GM12873 (cell line): ENCODE results near the gene MCTP1.

Experiments used
- TF ChIP-seq, protein P1 (sequence below): IDR thresholded peaks from 2 replicates; pipeline ENCODE4 v1.5.1; 2012; ENCODE audit warnings: low read depth, mild to moderate bottlenecking, moderate library complexity, low read length, control low read depth; ENCODE audit not compliant: insufficient read depth; ENCODE audit errors: missing control alignments

The MCTP1 gene

DNA sequence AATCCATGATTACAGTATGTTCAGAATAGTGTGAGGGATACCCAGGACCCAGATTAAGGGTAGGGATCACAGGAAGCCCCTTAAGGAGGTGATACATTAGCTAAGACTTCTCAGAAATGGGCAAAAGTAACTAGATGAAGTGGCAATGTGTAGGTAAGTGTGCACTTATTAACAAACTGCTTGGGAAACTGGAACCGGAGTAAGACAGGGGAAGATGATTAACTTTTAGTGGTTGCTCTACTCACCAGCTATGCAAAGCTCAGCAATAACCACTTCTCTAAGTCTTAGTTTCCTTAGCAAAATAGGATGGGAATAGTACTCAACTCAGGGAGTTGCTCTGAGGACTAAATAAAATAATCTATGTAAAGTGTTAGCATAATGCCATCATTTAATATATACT is 182.2 kb downstream of the MCTP1 start:
- TF ChIP-seq, protein P1, sequence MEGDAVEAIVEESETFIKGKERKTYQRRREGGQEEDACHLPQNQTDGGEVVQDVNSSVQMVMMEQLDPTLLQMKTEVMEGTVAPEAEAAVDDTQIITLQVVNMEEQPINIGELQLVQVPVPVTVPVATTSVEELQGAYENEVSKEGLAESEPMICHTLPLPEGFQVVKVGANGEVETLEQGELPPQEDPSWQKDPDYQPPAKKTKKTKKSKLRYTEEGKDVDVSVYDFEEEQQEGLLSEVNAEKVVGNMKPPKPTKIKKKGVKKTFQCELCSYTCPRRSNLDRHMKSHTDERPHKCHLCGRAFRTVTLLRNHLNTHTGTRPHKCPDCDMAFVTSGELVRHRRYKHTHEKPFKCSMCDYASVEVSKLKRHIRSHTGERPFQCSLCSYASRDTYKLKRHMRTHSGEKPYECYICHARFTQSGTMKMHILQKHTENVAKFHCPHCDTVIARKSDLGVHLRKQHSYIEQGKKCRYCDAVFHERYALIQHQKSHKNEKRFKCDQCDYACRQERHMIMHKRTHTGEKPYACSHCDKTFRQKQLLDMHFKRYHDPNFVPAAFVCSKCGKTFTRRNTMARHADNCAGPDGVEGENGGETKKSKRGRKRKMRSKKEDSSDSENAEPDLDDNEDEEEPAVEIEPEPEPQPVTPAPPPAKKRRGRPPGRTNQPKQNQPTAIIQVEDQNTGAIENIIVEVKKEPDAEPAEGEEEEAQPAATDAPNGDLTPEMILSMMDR = no peak

DNA sequence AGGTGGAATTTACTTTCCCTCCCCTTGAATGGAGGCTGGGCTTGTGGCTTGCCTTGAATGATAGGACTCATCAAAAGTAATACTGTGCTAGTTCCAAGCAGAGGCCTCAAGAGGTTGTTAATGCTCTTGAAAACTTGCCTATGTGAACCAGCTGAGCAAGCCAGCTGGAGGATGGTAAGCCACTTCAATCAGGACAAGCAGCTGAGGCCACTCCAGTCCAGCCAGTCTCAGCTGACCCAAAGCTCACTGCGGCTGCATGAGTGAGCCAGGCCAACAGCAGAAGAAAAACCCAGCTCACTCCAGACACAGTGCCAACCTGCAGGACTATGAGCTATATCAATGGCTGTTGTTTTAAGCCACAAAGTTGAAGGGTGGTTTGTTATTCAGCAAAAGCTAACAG is 182.8 kb downstream of the MCTP1 start:
- TF ChIP-seq, protein P1 = no peak

DNA sequence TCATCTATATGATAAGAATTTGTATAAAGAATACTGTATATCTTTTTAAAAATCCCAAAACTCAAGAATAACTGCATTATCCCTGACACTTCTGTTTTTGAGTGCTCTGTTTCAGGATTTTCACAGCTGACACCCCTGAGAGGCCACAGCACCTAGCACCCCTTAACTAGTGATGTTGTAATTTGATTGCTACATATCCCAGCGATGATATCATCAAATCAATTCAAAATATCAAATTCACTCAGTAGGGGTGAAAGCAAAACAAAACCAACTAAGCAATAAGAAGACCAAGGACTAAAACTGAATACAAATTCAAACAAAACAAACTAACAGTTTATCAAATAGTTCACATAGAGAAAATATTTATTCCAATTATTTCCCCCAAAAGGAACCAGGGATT is 184.3 kb downstream of the MCTP1 start:
- TF ChIP-seq, protein P1 = no peak

DNA sequence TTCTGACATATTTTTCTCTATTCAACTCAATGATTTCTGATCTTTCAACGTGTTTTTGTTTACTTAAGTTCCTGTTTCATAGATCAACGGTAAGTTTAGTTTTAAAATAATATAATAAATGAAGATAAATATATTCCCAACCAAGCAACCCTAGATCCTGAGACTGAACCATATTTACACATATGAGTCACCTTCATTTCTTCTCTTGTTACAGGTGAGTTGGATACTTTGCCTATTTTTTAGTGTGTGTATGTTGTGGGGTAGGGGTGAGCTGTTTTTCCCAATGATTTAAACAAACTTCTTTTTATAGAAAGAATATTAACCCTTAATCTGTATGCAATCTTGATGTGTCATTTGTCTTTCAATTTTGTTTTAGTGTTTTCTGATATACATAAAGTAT is 186.9 kb downstream of the MCTP1 start:
- TF ChIP-seq, protein P1 = no peak

DNA sequence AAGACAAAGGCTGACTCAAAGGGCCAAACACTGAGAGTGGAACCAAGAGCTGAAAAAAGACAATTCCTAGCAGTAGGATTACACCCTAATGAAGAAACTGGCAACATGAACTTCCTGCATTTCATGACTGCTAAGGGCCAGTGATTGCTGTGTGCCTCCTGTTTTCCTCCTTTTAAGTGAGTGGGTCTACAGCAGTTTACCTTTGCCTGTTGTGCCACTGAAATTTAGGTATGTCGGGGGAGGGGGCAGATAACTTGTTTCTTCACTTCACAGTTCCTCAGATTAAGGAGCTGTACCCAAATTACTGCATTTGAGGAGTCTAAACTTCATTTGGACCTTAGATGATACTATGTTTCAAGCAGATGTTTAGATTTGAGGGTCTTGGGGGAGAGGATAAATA is 191.7 kb downstream of the MCTP1 start:
- TF ChIP-seq, protein P1 = no peak

DNA sequence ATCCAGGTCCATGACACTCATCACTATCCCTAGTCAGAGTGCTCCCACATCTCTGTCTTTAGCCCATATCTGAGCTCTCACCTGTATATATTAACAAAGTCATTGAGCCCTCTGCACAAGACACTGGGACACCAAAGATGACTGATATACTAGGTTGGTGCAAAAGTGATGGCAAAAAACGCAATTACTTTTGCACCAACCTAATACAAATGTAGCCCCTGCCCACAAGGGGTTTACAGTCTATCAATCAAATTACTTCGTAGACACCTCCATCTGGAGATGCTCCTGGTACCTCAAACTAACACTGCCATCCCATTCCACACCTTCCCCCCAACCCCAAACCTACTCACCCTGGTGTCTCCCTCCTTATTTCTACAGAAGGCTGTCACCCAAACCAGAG is 194.1 kb downstream of the MCTP1 start:
- TF ChIP-seq, protein P1 = no peak

DNA sequence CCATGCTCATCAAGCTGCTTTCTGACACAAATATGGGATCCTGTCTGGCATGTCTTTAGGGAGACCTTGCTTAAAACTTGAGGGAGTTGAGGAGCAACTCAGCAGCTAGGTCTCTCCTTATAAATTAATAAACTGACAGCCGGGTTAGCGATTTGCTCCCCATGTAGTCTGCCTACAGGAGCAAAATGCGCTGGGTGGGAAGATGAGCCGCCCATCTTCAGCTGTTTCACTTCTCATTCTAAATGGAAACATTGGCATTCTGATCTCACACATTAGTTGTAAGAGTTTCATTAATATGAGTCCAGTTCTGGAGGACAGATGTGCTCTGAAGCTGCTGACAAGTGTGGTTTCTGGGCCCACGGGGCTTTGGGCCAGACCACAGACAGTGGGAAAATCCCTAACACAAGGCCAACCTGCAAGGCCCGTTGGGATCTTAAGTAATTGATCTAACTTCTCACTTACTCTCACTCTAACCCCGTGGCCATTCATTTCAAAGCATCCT is 197.0 kb downstream of the MCTP1 start:
- TF ChIP-seq, protein P1 = no peak
